Bronchial epithelial cell (primary cell): Measurements from ENCODE around the gene MACO1. TPM values are rescaled to one million over a fixed set of nuclear protein-coding genes. Genes with fewer than 3 reads are reported as not detected.
"Not testable (repeated sequence)": the region's sequence is repeated elsewhere in the genome, so short reads cannot be mapped to it uniquely, and the experiment has no call there.

Source experiments
- DNase-seq: peaks from one replicate; pipeline ENCODE4 v3.0.0-alpha.2; 2010; ENCODE audit warnings: low read depth
- FAIRE-seq: peaks from 2 replicates; lab custom pipeline; 2011; peaks lifted over from hg19 to GRCh38; lab: Jason Lieb, UNC
- H3K27me3 ChIP-seq: 2 replicates; pipeline ENCODE4 v1.5.1; 2011; ENCODE audit warnings: low read length; ENCODE audit not compliant: control insufficient read depth, insufficient read depth
- H3K36me3 ChIP-seq: 2 replicates; pipeline ENCODE4 v1.5.1; 2011; ENCODE audit warnings: low read length; ENCODE audit not compliant: control insufficient read depth, insufficient read depth
- H3K4me3 ChIP-seq: 2 replicates; pipeline ENCODE4 v1.5.1; 2011; ENCODE audit warnings: mild to moderate bottlenecking, low read depth, low read length, control low read depth
- CTCF ChIP-seq: IDR thresholded peaks from 2 replicates; pipeline ENCODE4 v1.5.1; 2011; ENCODE audit warnings: mild to moderate bottlenecking, moderate library complexity, low read length, control low read depth, inconsistent platforms; ENCODE audit not compliant: insufficient read depth, severe bottlenecking
- total RNA-seq: library from RNA; depleted of rRNA; stranded (reverse); fragments of >200 nt; gene quantifications from 2 replicates; pipeline ENCODE4 v1.2.1, GENCODE V29; 2014

MACO1 gene
- total RNA-seq, 1 donor from 2014 or later = 17.4 TPM

- H3K27me3 ChIP-seq, DNase-seq, H3K36me3 ChIP-seq, H3K4me3 ChIP-seq: not testable (repeated sequence)
- TF ChIP-seq CTCF = peak; percentile 37
- peak; percentile 32 for FAIRE-seq
Observed at GRCh38 chr1:25402947-25403803, 27.5 kb upstream of the MACO1 start.

- not testable (repeated sequence) for DNase-seq, H3K27me3 ChIP-seq, H3K4me3 ChIP-seq, FAIRE-seq, H3K36me3 ChIP-seq
Observed at GRCh38 chr1:25405731-25406305, 24.9 kb upstream of the MACO1 start.

GRCh38 chr1:25409641-25410427 lies 20.9 kb upstream of the MACO1 start:
- not testable (repeated sequence) for H3K36me3 ChIP-seq, DNase-seq, H3K27me3 ChIP-seq, FAIRE-seq, H3K4me3 ChIP-seq

GRCh38 chr1:25412872-25413623 lies 17.6 kb upstream of the MACO1 start:
- DNase-seq, FAIRE-seq, H3K27me3 ChIP-seq, H3K4me3 ChIP-seq, H3K36me3 ChIP-seq: not testable (repeated sequence)

- not testable (repeated sequence) for H3K27me3 ChIP-seq, H3K4me3 ChIP-seq, H3K36me3 ChIP-seq, FAIRE-seq, DNase-seq
Observed at GRCh38 chr1:25414157-25414556, 16.5 kb upstream of the MACO1 start.

- peak; percentile 93 for FAIRE-seq
- DNase-seq, H3K36me3 ChIP-seq, H3K27me3 ChIP-seq, H3K4me3 ChIP-seq: not testable (repeated sequence)
Observed at GRCh38 chr1:25414578-25414977, 16.1 kb upstream of the MACO1 start.

- not testable (repeated sequence) for DNase-seq, H3K36me3 ChIP-seq, FAIRE-seq, H3K27me3 ChIP-seq, H3K4me3 ChIP-seq
Observed at GRCh38 chr1:25417280-25417679, 13.4 kb upstream of the MACO1 start.

GRCh38 chr1:25419339-25419738 lies 11.4 kb upstream of the MACO1 start:
- FAIRE-seq, H3K4me3 ChIP-seq, H3K27me3 ChIP-seq, DNase-seq, H3K36me3 ChIP-seq: not testable (repeated sequence)

GRCh38 chr1:25420715-25421114 lies 10.0 kb upstream of the MACO1 start, which contains the start of gene RHCE:
RHCE (minus strand) TSS chr1:25420825; CDS start chr1:25420786, 39 bp downstream.
- not testable (repeated sequence) for DNase-seq, H3K4me3 ChIP-seq, H3K36me3 ChIP-seq, H3K27me3 ChIP-seq
- FAIRE-seq = peak; percentile 73

GRCh38 chr1:25423206-25423605 lies 7.5 kb upstream of the MACO1 start:
- not testable (repeated sequence) for DNase-seq, H3K27me3 ChIP-seq, H3K4me3 ChIP-seq, FAIRE-seq, H3K36me3 ChIP-seq
